Measurements from ENCODE around the gene PAPOLB. TPM values are rescaled to one million over a fixed set of nuclear protein-coding genes. Genes with fewer than 3 reads are reported as not detected.

PAPOLB gene
- total and polyA plus RNA-seq, 2 of the 8 experiments (the other 6 are each of a cell fraction or from before 2014, with no cell fraction given), result 0.02 to 0.15 TPM

DNA sequence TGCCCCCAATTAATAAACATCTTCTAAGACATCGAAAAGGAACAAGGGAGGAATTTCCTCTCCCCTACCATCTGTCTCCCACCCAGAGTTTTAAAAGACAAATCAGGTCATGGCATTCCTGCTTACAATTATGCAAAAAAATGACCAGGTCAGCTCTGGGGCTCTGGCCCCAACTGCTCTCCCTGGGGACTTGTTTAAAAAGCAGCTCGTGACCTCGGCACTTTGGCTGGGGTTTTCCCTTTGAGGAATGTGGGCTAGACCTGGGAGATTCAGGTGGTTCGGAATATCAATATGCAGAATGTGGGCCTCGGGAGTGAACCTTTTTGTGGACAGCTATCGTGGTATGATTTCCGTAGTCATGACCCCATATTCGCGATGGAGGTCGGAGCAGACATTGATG is 22.3 kb upstream of the PAPOLB start:
- H3K4me3 ChIP-seq (ENCODE audit: extremely low read depth in 1 of 4, insufficient read depth in 2 of 4, low read depth in 3 of 4, low read length in 4 of 4), result no peak overlapping the region
- H2AK5ac ChIP-seq (ENCODE audit: low read depth, low read length), result no peak overlapping the region
- H4K91ac ChIP-seq (replicated peaks; ENCODE audit: insufficient read length, low read length), result no peak overlapping the region
- H4K5ac ChIP-seq (ENCODE audit: insufficient read length, low read depth, low read length), result no peak overlapping the region
- POLR2A ChIA-PET (ENCODE audit: partially characterized antibody), result interaction anchor here (0.9 to 1.3 kb wide), 3 partner anchors 11 to 90 kb away, joined by 4 read pairs; no protein-coding TSS in a partner anchor
- H3K27me3 ChIP-seq (replicated peaks in 1 of 4; ENCODE audit: control insufficient read depth in 3 of 4, extremely low read depth in 1 of 4, insufficient read depth in 3 of 4, low read length in 3 of 4), result peaks cover 0 to 9% (median 2%) of the 10 kb centered on the region in 4 experiments; a peak in 2 of 7 replicates
- H3K4ac ChIP-seq (replicated peaks; ENCODE audit: insufficient read length, low read depth, low read length), result no peak overlapping the region
- H4K8ac ChIP-seq (ENCODE audit: extremely low read depth, insufficient read depth, low read length), result no peak overlapping the region
- H2BK120ac ChIP-seq (replicated peaks; ENCODE audit: low read depth, low read length), result no peak overlapping the region
- H3K14ac ChIP-seq (ENCODE audit: insufficient read length), result no peak overlapping the region
- no peaks in the 10 kb centered on the region for H3K79me1 ChIP-seq (ENCODE audit: low read depth, low read length)
- H3K56ac ChIP-seq (replicated peaks; ENCODE audit: insufficient read length, low read depth, low read length), result no peak overlapping the region
- no peaks in the 10 kb centered on the region for H4K20me1 ChIP-seq (replicated peaks in 1 of 2; ENCODE audit: control insufficient read depth in 1 of 2, insufficient read depth in 2 of 2, low read length in 2 of 2)
- no peak for DNase-seq (ENCODE audit: low read depth in 1 of 2, low spot score in 2 of 2)
- no peak overlapping the region for H2BK5ac ChIP-seq (ENCODE audit: low read depth, low read length)
- peaks cover 0 to 5% (median 2%) of the 10 kb centered on the region in 4 experiments; a peak in 3 of 7 replicates for H3K4me1 ChIP-seq (replicated peaks in 1 of 4; ENCODE audit: control insufficient read depth in 3 of 4, insufficient read depth in 4 of 4, low read length in 3 of 4)
- H3K23me2 ChIP-seq (ENCODE audit: low read depth, low read length), result peaks cover 11% of the 10 kb centered on the region; the same call in 1 of the 2 replicates
- CTCF ChIA-PET (ENCODE audit: partially characterized antibody), result interaction anchor here (0.7 to 4.8 kb wide), 24 partner anchors 8 to 205 kb away, joined by 3 to 47 read pairs (median 4); partner anchors contain the start of gene RBAK
- no peak overlapping the region for H3K4me2 ChIP-seq (ENCODE audit: insufficient read depth in 1 of 2, low read depth in 2 of 2, low read length in 2 of 2)
- no peak overlapping the region for H3K9ac ChIP-seq (replicated peaks in 1 of 4; ENCODE audit: extremely low read depth in 1 of 4, low read depth in 3 of 4, low read length in 3 of 4)
- H2BK12ac ChIP-seq (ENCODE audit: low read depth, low read length), result no peak overlapping the region
- no peak overlapping the region for H3K27ac ChIP-seq (ENCODE audit: low read depth, low read length)
- FAIRE-seq, result no peak
- no peak overlapping the region for H3K23ac ChIP-seq (ENCODE audit: insufficient read length)
- no peaks in the 10 kb centered on the region for H3K36me3 ChIP-seq (ENCODE audit: control insufficient read depth in 2 of 4, insufficient read depth in 4 of 4, low read length in 3 of 4)
- no peak overlapping the region for H2BK15ac ChIP-seq (ENCODE audit: low read length)
- 90% methylated on average over 10 of the region's 10 CpGs; no CpG with 5 or more reads in 1 of the 2 experiments for WGBS, 2 experiments (ENCODE audit: extremely low coverage in 1 of 2, insufficient coverage in 1 of 2, insufficient read length in 1 of 2, insufficient replicate concordance in 2 of 2, low coverage in 1 of 2, low lambda C conversion rate in 2 of 2, missing lambda C conversion rate in 1 of 2)
- H2AFZ ChIP-seq (ENCODE audit: low read length), result no peak overlapping the region
- H2BK20ac ChIP-seq (ENCODE audit: low read length), result no peak overlapping the region
- no peak overlapping the region for H3K18ac ChIP-seq (ENCODE audit: extremely low read depth, low read length)
- H3K79me2 ChIP-seq (ENCODE audit: control insufficient read depth in 1 of 2, insufficient read depth in 2 of 2, low read length in 2 of 2), result no peaks in the 10 kb centered on the region
- TF ChIP-seq TEAD4 (IDR thresholded peaks at IDR 0.05; ENCODE audit: low read depth, low read length), result no peak
- TF ChIP-seq, protein P1, sequence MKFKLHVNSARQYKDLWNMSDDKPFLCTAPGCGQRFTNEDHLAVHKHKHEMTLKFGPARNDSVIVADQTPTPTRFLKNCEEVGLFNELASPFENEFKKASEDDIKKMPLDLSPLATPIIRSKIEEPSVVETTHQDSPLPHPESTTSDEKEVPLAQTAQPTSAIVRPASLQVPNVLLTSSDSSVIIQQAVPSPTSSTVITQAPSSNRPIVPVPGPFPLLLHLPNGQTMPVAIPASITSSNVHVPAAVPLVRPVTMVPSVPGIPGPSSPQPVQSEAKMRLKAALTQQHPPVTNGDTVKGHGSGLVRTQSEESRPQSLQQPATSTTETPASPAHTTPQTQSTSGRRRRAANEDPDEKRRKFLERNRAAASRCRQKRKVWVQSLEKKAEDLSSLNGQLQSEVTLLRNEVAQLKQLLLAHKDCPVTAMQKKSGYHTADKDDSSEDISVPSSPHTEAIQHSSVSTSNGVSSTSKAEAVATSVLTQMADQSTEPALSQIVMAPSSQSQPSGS (IDR thresholded peaks at IDR 0.05; ENCODE audit: low read length), result no peak
- TF ChIP-seq CEBPB (IDR thresholded peaks at IDR 0.05; ENCODE audit: low read depth, low read length), result no peak
- TF ChIP-seq EGR1 (IDR thresholded peaks at IDR 0.05; ENCODE audit: borderline replicate concordance, low read depth, low read length), result no peak
- no peak for TF ChIP-seq POLR2AphosphoS5 (IDR thresholded peaks at IDR 0.05; ENCODE audit: low read depth, low read length)
- no peak for TF ChIP-seq GTF2F1 (IDR thresholded peaks at IDR 0.05; ENCODE audit: borderline replicate concordance, low read depth, low read length)
- no peak for TF ChIP-seq RBBP5 (IDR thresholded peaks at IDR 0.05; ENCODE audit: borderline replicate concordance, low read depth, low read length)
- TF ChIP-seq TBP (IDR thresholded peaks at IDR 0.05; ENCODE audit: low read depth, low read length), result no peak
- TF ChIP-seq, protein P2, sequence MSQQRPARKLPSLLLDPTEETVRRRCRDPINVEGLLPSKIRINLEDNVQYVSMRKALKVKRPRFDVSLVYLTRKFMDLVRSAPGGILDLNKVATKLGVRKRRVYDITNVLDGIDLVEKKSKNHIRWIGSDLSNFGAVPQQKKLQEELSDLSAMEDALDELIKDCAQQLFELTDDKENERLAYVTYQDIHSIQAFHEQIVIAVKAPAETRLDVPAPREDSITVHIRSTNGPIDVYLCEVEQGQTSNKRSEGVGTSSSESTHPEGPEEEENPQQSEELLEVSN (IDR thresholded peaks at IDR 0.05), result no peak
- TF ChIP-seq SP1 (IDR thresholded peaks at IDR 0.05; ENCODE audit: low read depth, low read length), result no peak
- no peak for TF ChIP-seq FOSL1 (IDR thresholded peaks at IDR 0.05; ENCODE audit: insufficient read depth, low read depth, low read length)
- H3K9me3 ChIP-seq (ENCODE audit: insufficient read depth in 2 of 2, low read depth in 1 of 2, low read length in 1 of 2), result no peaks in the 10 kb centered on the region

All from H1 (cell line).